Neural progenitor cell (in vitro differentiated cells): Measurements from ENCODE around the gene MFSD6L. TPM values are rescaled to one million over a fixed set of nuclear protein-coding genes. Genes with fewer than 3 reads are reported as not detected.
A peak's percentile ranks its signal among the peaks of the same experiment; 100 is the strongest.

Source experiments
- DNase-seq: peaks from one replicate; pipeline ENCODE4 v3.0.0-alpha.2; 2016; ENCODE audit warnings: low spot score
- H2AFZ ChIP-seq: fragments of 200-600 bp; sonication (generic); replicated peaks from 2 replicates; pipeline ENCODE4 v1.6.1; 2016; ENCODE audit warnings: antibody characterized with exemption
- H3F3A ChIP-seq: fragments of 200-600 bp; sonication (generic); 2 replicates; pipeline ENCODE4 v1.6.1; 2016; ENCODE audit warnings: antibody characterized with exemption, low read depth
- H3K27ac ChIP-seq: fragments of 200-600 bp; sonication (generic); 2 replicates; pipeline ENCODE4 v1.5.1; 2016; ENCODE audit warnings: mild to moderate bottlenecking
- H3K27me3 ChIP-seq: fragments of 200-600 bp; sonication (generic); 2 replicates; pipeline ENCODE4 v1.6.1; 2016; ENCODE audit warnings: mild to moderate bottlenecking, moderate library complexity
- H3K36me3 ChIP-seq: fragments of 200-600 bp; sonication (generic); 2 replicates; pipeline ENCODE4 v1.5.1; 2016
- H3K4me1 ChIP-seq: fragments of 200-600 bp; sonication (generic); 2 replicates; pipeline ENCODE4 v1.6.1; 2016; ENCODE audit warnings: mixed run types
- H3K4me2 ChIP-seq: fragments of 200-600 bp; sonication (generic); 2 replicates; pipeline ENCODE4 v1.6.1; 2016
- H3K4me3 ChIP-seq: fragments of 200-600 bp; sonication (generic); 2 replicates; pipeline ENCODE4 v1.5.1; 2016
- H3K79me2 ChIP-seq: fragments of 200-600 bp; sonication (generic); 2 replicates; pipeline ENCODE4 v1.6.1; 2016; ENCODE audit warnings: low read depth
- H3K9ac ChIP-seq: fragments of 200-600 bp; sonication (generic); 2 replicates; pipeline ENCODE4 v1.6.1; 2016
- H3K9me3 ChIP-seq: fragments of 200-600 bp; sonication (generic); 2 replicates; pipeline ENCODE4 v1.5.1; 2016; ENCODE audit warnings: low read depth
- H4K20me1 ChIP-seq: fragments of 200-600 bp; sonication (generic); 2 replicates; pipeline ENCODE4 v1.6.1; 2016; ENCODE audit warnings: low read depth
- H3K27ac Mint-ChIP-seq: 3 replicates; pipeline ENCODE4 v1.8.0; 2021; ENCODE audit warnings: mixed read lengths
- H3K27me3 Mint-ChIP-seq: 2 replicates; pipeline ENCODE4 v1.8.0; 2022; ENCODE audit warnings: low read depth, mild to moderate bottlenecking, inconsistent platforms, moderate library complexity, mixed read lengths; ENCODE audit not compliant: insufficient read depth
- H3K36me3 Mint-ChIP-seq: 3 replicates; pipeline ENCODE4 v1.8.0; 2021; ENCODE audit warnings: mixed read lengths
- H3K4me1 Mint-ChIP-seq: 3 replicates; pipeline ENCODE4 v1.8.0; 2021; ENCODE audit warnings: mixed read lengths
- H3K4me3 Mint-ChIP-seq: 3 replicates; pipeline ENCODE4 v1.8.0; 2021; ENCODE audit warnings: mild to moderate bottlenecking, moderate library complexity, mixed read lengths
- H3K9me3 Mint-ChIP-seq: 3 replicates; pipeline ENCODE4 v1.8.0; 2020; ENCODE audit warnings: mixed read lengths
- CTCF ChIP-seq: fragments of 200-600 bp; sonication (generic); IDR thresholded peaks from 2 replicates; pipeline ENCODE4 v1.5.1; 2017; ENCODE audit warnings: antibody characterized with exemption, mild to moderate bottlenecking
- EZH2 ChIP-seq: fragments of 200-600 bp; sonication (generic); IDR thresholded peaks from 2 replicates; pipeline ENCODE4 v1.6.1; 2017; ENCODE audit warnings: antibody characterized with exemption, mild to moderate bottlenecking, moderate library complexity
- EZH2phosphoT487 ChIP-seq: fragments of 200-600 bp; sonication (generic); IDR thresholded peaks from 2 replicates; pipeline ENCODE4 v1.6.1; 2017; ENCODE audit warnings: antibody characterized with exemption
- total RNA-seq: library from RNA; depleted of rRNA; stranded (reverse); fragments of >200 nt; gene quantifications from 2 replicates; pipeline ENCODE4 v1.2.3, GENCODE V29; 2015; ENCODE audit warnings: low replicate concordance

Gene MFSD6L
- total RNA-seq, 1 donor from 2014 or later, result not detected

GRCh38 chr17:8755590-8756255, 43.4 kb downstream of the MFSD6L start:
- no peaks in the 10 kb centered on the region for H3K27me3 ChIP-seq
- no peak overlapping the region for H3K4me3 Mint-ChIP-seq
- H3F3A ChIP-seq, result no peaks in the 10 kb centered on the region
- no peaks in the 10 kb centered on the region for H3K79me2 ChIP-seq
- H3K4me1 Mint-ChIP-seq, result no peaks in the 10 kb centered on the region
- H3K4me2 ChIP-seq, result no peak overlapping the region
- TF ChIP-seq EZH2phosphoT487 (no peak), CTCF (no peak), EZH2 (no peak)
- no peak overlapping the region for H3K27ac Mint-ChIP-seq
- no peak overlapping the region for H3K27ac ChIP-seq
- H3K9ac ChIP-seq, result no peak overlapping the region
- no peaks in the 10 kb centered on the region for H3K36me3 ChIP-seq
- peaks cover 4% of the 10 kb centered on the region for H3K27me3 Mint-ChIP-seq
- no peak for DNase-seq
- H3K4me1 ChIP-seq, result no peaks in the 10 kb centered on the region
- no peaks in the 10 kb centered on the region for H3K36me3 Mint-ChIP-seq
- H3K9me3 ChIP-seq, result no peaks in the 10 kb centered on the region
- H4K20me1 ChIP-seq, result no peaks in the 10 kb centered on the region
- no peak overlapping the region for H2AFZ ChIP-seq
- peaks cover 2% of the 10 kb centered on the region for H3K9me3 Mint-ChIP-seq
- no peak overlapping the region for H3K4me3 ChIP-seq

GRCh38 chr17:8754890-8755289, 44.3 kb downstream of the MFSD6L start:
- Histone ChIP-seq H3K27me3 (no peaks in the 10 kb centered on the region), H3K4me1 (no peaks in the 10 kb centered on the region), H3K4me2 (no peak overlapping the region), H3K9ac (no peak overlapping the region), H3K27ac (no peak overlapping the region), H3F3A (no peaks in the 10 kb centered on the region), H3K36me3 (no peaks in the 10 kb centered on the region), H2AFZ (no peak overlapping the region), H3K79me2 (no peaks in the 10 kb centered on the region), H3K4me3 (no peak overlapping the region), H3K9me3 (no peaks in the 10 kb centered on the region), H4K20me1 (no peaks in the 10 kb centered on the region)
- Mint-ChIP-seq H3K27ac (no peak overlapping the region), H3K4me3 (no peak overlapping the region), H3K27me3 (peaks cover 4% of the 10 kb centered on the region), H3K9me3 (peaks cover 2% of the 10 kb centered on the region), H3K4me1 (no peaks in the 10 kb centered on the region), H3K36me3 (no peaks in the 10 kb centered on the region)
- no peak for DNase-seq
- TF ChIP-seq EZH2phosphoT487, result no peak
- TF ChIP-seq CTCF, result no peak
- no peak for TF ChIP-seq EZH2

GRCh38 chr17:8753976-8754440, 45.2 kb downstream of the MFSD6L start:
- Histone ChIP-seq H3K4me2 (no peak overlapping the region), H3F3A (no peaks in the 10 kb centered on the region), H3K4me1 (no peaks in the 10 kb centered on the region), H2AFZ (no peak overlapping the region), H3K36me3 (no peaks in the 10 kb centered on the region), H3K27me3 (no peaks in the 10 kb centered on the region), H3K9me3 (no peaks in the 10 kb centered on the region), H3K4me3 (no peak overlapping the region), H3K27ac (no peak overlapping the region), H3K9ac (no peak overlapping the region), H4K20me1 (no peaks in the 10 kb centered on the region), H3K79me2 (no peaks in the 10 kb centered on the region)
- Mint-ChIP-seq H3K4me1 (no peaks in the 10 kb centered on the region), H3K27me3 (peaks cover 4% of the 10 kb centered on the region), H3K4me3 (no peak overlapping the region), H3K27ac (no peak overlapping the region), H3K9me3 (peaks cover 2% of the 10 kb centered on the region), H3K36me3 (no peaks in the 10 kb centered on the region)
- TF ChIP-seq CTCF (peak; percentile 45), EZH2phosphoT487 (no peak)
- DNase-seq, result no peak
